ENCODE measurements around the gene C1QTNF5. TPM values are rescaled to one million over a fixed set of nuclear protein-coding genes. Genes with fewer than 3 reads are reported as not detected.

C1QTNF5 gene
- total RNA-seq, 1 experiment from 2014 or later: 3.0 TPM

DNA sequence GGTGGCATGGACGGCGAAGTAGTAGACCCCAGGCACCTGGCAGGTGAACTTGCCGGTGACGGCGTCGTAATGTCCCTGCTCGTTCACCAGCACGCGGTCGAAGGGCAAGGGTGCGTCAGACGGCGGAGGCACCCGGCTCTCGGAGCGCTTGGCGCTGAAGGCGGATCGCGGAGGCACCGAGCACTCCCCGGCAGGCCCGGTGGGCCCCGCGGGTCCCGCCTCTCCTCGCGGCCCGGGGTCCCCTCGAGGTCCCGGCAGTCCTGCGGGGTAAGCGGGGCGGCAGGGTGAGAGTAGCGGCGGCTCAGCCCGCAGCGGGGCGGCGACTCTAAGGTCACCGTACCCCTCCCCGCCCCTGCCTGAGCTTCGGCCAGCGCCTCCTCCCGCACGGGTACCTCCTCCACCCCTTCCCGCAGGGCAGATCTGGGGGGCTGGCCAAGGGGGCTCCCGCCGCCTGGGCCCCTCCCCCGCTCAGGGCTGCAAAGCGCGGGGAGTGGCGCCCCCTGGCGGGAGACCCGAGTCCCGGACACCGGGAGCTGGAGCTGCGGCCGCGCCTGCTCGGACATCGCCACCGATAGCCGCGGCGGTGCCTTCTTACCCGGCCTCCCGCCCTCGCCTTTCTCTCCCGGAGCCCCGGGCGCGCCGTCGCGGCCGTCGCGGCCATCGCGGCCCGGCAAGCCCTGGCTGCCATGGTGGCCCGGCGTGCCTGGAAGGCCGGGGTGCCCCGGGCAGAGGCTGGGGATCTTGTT lies 921 bp downstream of the C1QTNF5 start (continued):
- TF ChIP-seq, protein P1, sequence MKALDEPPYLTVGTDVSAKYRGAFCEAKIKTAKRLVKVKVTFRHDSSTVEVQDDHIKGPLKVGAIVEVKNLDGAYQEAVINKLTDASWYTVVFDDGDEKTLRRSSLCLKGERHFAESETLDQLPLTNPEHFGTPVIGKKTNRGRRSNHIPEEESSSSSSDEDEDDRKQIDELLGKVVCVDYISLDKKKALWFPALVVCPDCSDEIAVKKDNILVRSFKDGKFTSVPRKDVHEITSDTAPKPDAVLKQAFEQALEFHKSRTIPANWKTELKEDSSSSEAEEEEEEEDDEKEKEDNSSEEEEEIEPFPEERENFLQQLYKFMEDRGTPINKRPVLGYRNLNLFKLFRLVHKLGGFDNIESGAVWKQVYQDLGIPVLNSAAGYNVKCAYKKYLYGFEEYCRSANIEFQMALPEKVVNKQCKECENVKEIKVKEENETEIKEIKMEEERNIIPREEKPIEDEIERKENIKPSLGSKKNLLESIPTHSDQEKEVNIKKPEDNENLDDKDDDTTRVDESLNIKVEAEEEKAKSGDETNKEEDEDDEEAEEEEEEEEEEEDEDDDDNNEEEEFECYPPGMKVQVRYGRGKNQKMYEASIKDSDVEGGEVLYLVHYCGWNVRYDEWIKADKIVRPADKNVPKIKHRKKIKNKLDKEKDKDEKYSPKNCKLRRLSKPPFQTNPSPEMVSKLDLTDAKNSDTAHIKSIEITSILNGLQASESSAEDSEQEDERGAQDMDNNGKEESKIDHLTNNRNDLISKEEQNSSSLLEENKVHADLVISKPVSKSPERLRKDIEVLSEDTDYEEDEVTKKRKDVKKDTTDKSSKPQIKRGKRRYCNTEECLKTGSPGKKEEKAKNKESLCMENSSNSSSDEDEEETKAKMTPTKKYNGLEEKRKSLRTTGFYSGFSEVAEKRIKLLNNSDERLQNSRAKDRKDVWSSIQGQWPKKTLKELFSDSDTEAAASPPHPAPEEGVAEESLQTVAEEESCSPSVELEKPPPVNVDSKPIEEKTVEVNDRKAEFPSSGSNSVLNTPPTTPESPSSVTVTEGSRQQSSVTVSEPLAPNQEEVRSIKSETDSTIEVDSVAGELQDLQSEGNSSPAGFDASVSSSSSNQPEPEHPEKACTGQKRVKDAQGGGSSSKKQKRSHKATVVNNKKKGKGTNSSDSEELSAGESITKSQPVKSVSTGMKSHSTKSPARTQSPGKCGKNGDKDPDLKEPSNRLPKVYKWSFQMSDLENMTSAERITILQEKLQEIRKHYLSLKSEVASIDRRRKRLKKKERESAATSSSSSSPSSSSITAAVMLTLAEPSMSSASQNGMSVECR (CRISPR knock-in tag; IDR thresholded peaks at IDR 0.05; ENCODE audit: borderline replicate concordance): peak; percentile 19; the same call in 1 of the 2 replicates
- TF ChIP-seq, protein P2, sequence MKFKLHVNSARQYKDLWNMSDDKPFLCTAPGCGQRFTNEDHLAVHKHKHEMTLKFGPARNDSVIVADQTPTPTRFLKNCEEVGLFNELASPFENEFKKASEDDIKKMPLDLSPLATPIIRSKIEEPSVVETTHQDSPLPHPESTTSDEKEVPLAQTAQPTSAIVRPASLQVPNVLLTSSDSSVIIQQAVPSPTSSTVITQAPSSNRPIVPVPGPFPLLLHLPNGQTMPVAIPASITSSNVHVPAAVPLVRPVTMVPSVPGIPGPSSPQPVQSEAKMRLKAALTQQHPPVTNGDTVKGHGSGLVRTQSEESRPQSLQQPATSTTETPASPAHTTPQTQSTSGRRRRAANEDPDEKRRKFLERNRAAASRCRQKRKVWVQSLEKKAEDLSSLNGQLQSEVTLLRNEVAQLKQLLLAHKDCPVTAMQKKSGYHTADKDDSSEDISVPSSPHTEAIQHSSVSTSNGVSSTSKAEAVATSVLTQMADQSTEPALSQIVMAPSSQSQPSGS (CRISPR knock-in tag; IDR thresholded peaks at IDR 0.05; ENCODE audit: borderline replicate concordance, low read depth): no peak
- TF ChIP-seq NFYB (CRISPR knock-in tag; conservative IDR thresholded peaks at IDR 0.05; ENCODE audit: low read depth): no peak
- no peak for TF ChIP-seq ESRRA (CRISPR knock-in tag; IDR thresholded peaks at IDR 0.05; ENCODE audit: borderline replicate concordance)
- TF ChIP-seq ETV6 (CRISPR knock-in tag; IDR thresholded peaks at IDR 0.05): peak; percentile 53; the same call in 1 of the 2 replicates
- no peak for TF ChIP-seq ZNF121 (CRISPR knock-in tag; IDR thresholded peaks at IDR 0.05)
- peak; percentile 73; the same call in 1 of the 2 replicates for TF ChIP-seq TEAD4 (CRISPR knock-in tag; IDR thresholded peaks at IDR 0.05)
- no peak for TF ChIP-seq HMGA2 (CRISPR knock-in tag; IDR thresholded peaks at IDR 0.05)
- TF ChIP-seq, protein P3, sequence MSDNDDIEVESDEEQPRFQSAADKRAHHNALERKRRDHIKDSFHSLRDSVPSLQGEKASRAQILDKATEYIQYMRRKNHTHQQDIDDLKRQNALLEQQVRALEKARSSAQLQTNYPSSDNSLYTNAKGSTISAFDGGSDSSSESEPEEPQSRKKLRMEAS (CRISPR knock-in tag; IDR thresholded peaks at IDR 0.05): peak; percentile 98
- TF ChIP-seq, protein P4, sequence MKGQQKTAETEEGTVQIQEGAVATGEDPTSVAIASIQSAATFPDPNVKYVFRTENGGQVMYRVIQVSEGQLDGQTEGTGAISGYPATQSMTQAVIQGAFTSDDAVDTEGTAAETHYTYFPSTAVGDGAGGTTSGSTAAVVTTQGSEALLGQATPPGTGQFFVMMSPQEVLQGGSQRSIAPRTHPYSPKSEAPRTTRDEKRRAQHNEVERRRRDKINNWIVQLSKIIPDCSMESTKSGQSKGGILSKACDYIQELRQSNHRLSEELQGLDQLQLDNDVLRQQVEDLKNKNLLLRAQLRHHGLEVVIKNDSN (CRISPR knock-in tag; IDR thresholded peaks at IDR 0.05): peak; percentile 63; the same call in 1 of the 2 replicates
- 0 out of 2 replicates have a peak, but pooled peaks have one; percentile 51 for TF ChIP-seq CREM (CRISPR knock-in tag; IDR thresholded peaks at IDR 0.05)
- TF ChIP-seq FOXJ3 (CRISPR knock-in tag; IDR thresholded peaks at IDR 0.05; ENCODE audit: borderline replicate concordance): no peak
- TF ChIP-seq, protein P5, sequence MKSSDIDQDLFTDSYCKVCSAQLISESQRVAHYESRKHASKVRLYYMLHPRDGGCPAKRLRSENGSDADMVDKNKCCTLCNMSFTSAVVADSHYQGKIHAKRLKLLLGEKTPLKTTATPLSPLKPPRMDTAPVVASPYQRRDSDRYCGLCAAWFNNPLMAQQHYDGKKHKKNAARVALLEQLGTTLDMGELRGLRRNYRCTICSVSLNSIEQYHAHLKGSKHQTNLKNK (CRISPR knock-in tag; IDR thresholded peaks at IDR 0.05): no peak
- TF ChIP-seq, protein P6, sequence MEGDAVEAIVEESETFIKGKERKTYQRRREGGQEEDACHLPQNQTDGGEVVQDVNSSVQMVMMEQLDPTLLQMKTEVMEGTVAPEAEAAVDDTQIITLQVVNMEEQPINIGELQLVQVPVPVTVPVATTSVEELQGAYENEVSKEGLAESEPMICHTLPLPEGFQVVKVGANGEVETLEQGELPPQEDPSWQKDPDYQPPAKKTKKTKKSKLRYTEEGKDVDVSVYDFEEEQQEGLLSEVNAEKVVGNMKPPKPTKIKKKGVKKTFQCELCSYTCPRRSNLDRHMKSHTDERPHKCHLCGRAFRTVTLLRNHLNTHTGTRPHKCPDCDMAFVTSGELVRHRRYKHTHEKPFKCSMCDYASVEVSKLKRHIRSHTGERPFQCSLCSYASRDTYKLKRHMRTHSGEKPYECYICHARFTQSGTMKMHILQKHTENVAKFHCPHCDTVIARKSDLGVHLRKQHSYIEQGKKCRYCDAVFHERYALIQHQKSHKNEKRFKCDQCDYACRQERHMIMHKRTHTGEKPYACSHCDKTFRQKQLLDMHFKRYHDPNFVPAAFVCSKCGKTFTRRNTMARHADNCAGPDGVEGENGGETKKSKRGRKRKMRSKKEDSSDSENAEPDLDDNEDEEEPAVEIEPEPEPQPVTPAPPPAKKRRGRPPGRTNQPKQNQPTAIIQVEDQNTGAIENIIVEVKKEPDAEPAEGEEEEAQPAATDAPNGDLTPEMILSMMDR (IDR thresholded peaks at IDR 0.05): peak; percentile 97
- TF ChIP-seq, protein P7, sequence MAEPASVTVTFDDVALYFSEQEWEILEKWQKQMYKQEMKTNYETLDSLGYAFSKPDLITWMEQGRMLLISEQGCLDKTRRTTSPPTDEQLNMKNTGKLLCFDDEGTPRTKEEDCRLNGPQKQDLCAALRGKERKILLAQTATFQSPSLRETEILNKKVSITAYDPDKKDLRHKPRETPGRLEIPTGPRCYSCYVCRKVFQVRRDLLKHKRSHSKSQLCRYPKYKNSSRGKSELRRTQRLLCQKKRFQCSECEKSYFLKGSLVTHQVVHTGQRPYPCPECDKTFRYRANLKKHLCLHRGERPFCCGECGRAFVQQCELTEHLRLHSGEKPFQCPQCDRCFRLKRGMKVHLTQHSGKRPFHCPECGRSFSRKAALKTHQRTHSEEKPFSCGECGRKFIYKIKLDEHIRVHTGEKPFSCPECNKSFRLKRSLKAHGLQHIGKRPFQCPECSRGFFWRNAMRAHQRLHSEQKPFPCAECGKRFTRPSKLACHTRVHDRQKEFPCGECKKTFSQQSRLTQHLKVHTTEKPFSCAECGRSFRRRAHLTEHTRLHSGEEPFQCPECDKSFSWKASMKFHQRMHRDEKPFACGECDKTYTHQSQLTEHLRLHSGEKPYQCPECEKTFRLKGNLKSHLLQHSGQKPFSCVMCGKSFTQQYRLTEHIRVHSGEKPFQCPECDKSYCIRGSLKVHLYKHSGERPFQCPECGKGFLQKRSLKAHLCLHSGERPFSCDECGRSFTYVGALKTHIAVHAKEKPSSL (CRISPR knock-in tag; conservative IDR thresholded peaks at IDR 0.05): no peak
- no peak; the same call in 1 of the 2 replicates for TF ChIP-seq ZBTB21 (CRISPR knock-in tag; IDR thresholded peaks at IDR 0.05; ENCODE audit: borderline replicate concordance)
- no peak for TF ChIP-seq GRHL2 (CRISPR knock-in tag; IDR thresholded peaks at IDR 0.05; ENCODE audit: insufficient replicate concordance, severe bottlenecking)
- TF ChIP-seq, protein P8, sequence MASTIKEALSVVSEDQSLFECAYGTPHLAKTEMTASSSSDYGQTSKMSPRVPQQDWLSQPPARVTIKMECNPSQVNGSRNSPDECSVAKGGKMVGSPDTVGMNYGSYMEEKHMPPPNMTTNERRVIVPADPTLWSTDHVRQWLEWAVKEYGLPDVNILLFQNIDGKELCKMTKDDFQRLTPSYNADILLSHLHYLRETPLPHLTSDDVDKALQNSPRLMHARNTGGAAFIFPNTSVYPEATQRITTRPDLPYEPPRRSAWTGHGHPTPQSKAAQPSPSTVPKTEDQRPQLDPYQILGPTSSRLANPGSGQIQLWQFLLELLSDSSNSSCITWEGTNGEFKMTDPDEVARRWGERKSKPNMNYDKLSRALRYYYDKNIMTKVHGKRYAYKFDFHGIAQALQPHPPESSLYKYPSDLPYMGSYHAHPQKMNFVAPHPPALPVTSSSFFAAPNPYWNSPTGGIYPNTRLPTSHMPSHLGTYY (CRISPR knock-in tag; IDR thresholded peaks at IDR 0.05): no peak
- TF ChIP-seq, protein P9, sequence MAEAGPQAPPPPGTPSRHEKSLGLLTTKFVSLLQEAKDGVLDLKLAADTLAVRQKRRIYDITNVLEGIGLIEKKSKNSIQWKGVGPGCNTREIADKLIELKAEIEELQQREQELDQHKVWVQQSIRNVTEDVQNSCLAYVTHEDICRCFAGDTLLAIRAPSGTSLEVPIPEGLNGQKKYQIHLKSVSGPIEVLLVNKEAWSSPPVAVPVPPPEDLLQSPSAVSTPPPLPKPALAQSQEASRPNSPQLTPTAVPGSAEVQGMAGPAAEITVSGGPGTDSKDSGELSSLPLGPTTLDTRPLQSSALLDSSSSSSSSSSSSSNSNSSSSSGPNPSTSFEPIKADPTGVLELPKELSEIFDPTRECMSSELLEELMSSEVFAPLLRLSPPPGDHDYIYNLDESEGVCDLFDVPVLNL (CRISPR knock-in tag; IDR thresholded peaks at IDR 0.05; ENCODE audit: borderline replicate concordance, low read depth): no peak
- peak; percentile 54; the same call in 1 of the 2 replicates for TF ChIP-seq FOXP1 (CRISPR knock-in tag; IDR thresholded peaks at IDR 0.05; ENCODE audit: borderline replicate concordance)
- peak; percentile 76; the same call in 1 of the 2 replicates for TF ChIP-seq ZNF232 (CRISPR knock-in tag; IDR thresholded peaks at IDR 0.05)
- TF ChIP-seq GTF2I (CRISPR knock-in tag; conservative IDR thresholded peaks at IDR 0.05): no peak

Measured in WTC11 (cell line).